Cerebellar nuclear complex (tissue), 1 donor: Measurements from ENCODE around the gene ARHGAP26.
"Not testable (repeated sequence)": the region's sequence is repeated elsewhere in the genome, so short reads cannot be mapped to it uniquely, and the experiment has no call there.

Source experiments
- DNase-seq, 2 experiments: peaks; one replicate each; lab custom pipeline; 2025; lab: John Stamatoyannopoulos, UW

ARHGAP26 gene

DNA sequence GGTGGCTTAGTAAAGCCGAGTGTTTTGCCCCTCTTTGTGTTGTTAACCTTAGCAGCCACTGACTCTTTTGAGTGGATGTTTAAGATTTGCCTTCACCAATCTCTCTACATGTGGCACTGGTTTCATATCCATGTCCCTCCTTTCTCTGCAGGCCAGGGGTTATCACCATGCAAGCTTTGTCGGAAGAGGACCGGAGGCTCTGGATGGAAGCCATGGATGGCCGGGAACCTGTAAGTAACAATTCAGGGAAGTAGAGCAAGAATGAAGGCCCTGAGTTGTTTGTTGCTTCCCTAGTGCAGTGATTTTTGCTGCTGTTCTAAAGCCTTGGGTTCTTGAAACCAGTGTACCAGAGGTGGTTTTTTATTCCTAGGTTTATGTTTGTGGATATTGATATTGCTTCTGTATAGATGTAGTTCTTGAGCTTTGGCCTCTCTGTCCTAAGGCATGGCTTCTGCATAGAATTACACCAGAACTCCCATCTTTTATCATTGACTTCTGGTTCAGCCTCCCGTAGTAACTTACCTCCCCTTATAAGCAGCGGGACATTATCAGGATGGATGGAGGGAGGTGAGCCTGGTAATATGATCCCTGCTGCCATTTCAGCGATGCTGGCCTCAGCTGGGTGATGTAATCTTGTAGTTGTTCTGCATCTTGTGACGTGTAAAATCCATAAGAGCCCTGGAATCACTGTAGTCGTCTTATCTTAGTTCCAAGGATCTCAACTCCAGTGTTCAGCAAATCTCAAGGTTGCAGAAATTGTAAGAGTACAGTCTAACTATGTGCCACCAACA, 161.9 kb downstream of the ARHGAP26 start:
- DNase-seq, result no peak

GRCh38 chr5:142934051-142934762, 164.0 kb downstream of the ARHGAP26 start:
- DNase-seq, result no peak

DNA sequence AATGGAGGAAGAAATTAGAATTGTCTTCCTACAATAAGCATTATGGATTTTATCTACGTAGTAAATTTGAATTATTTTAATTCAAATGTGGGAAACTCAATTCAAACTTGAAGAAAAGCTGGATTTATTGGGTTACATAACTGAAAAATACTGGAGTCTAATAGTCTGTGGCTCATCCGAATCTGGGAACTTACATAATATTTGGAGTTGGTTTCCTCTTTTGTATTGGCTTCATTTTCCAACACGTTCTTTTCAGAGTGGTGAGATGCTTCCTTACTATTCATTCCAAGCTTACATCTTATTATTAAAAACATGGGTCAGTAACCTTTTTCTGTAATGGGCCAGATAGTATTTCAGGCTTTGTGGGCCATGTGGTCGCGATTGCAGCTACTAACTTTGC, 164.8 kb downstream of the ARHGAP26 start:
- DNase-seq, result no peak

GRCh38 chr5:142937374-142937773, 167.2 kb downstream of the ARHGAP26 start:
- no peak for DNase-seq

GRCh38 chr5:142938266-142938880, 168.2 kb downstream of the ARHGAP26 start:
- DNase-seq, result no peak

DNA sequence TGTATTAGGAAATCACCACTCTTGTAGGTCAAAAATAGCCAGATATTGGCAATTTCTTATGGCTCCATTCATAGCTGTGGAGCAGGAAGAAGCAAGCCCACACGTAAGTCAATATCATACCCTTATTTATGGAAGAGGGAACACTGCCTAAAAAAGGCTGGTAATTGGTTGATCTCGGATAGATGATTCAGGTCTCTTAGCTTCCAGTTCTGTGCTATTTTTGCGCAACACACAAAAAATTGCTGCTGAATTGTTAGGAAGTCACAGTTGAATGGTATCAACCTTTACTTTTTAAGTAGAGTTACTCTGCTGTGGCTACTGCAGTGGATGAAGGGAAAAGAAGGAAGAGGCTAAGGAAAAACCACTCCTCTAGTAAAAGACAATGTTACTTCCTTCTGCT, 168.8 kb downstream of the ARHGAP26 start:
- no peak for DNase-seq

DNA sequence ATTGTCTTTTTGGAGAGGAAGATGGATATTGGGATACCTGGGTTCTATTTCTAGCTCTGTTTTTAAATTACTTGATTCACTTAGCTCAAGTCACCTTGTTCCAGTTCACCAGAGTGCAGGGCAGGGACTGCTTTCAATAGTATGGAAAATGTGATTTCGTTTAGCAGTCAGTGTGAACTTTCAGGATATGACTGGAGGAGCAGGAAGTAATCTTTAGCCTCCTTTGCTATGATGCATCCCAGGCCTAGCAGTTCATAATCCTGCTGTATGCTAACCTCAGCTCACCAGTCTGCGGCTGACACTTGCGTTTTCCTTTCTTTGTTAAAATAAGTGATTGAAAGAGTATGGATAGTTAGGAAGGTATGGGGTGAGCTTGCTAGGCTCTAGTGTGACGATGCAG, 169.7 kb downstream of the ARHGAP26 start:
- DNase-seq, result no peak

- no peak for DNase-seq
Measured at GRCh38 chr5:142941245-142941644, 171.1 kb downstream of the ARHGAP26 start.

DNA sequence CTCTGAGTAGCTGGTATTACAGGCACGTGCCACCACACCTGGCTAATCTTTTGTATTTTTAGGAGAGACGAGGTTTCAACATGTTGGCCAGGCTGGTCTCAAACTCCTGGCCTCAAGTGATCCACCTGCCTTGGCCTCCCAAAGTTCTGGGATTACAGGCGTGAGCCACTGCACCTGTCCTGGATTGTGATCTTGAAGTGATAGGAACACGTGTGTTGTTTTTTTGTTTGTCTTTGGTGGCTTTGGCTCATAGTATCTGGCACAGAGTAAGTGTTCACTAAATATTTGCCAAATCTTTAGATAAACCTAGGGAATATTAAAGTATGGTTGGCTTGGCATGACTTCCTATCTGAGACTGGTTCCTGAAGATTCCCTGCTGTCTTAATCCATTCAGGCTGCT, 172.7 kb downstream of the ARHGAP26 start:
- no peak for DNase-seq

- no peak for DNase-seq
Measured at GRCh38 chr5:142944140-142944539, 174.0 kb downstream of the ARHGAP26 start.

DNA sequence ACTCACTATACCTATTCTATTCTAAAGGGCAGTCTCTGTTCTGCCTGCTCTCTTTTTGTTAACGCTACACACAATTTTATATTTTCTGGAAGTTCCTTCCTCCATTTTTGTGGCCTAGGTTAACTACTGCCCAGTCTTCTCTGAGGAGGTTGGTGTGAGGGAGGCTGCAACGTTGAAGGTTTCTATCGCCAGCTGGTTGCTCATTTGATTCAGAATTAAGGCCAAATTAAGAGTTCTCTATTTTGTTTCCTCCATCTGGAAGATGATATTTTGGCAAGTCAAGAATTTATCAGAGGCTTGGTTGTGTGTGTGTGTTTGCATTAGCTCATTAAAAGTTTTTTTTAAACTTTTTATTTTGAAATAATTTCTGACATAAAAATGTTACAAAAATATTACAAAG, 175.1 kb downstream of the ARHGAP26 start:
- no peak for DNase-seq

DNA sequence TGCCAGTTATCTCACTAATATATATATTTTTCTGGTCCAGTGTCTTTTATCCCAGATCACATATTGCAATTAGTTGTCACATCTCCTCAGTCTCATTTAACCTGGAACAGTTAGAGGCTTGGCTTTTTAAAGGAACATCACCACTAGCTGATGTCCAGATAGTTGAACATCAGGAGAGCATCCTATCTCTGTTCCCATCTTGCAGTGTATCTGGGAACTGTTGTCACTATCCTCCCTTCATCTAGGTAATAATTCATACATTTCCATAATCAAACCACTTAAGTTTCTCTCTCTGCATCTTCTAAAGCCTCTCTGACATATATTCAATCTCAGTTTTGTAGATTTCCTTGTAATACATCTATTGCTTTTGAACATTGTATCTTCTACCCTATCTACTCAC, 175.7 kb downstream of the ARHGAP26 start:
- DNase-seq, result no peak

GRCh38 chr5:142946547-142947426, 176.6 kb downstream of the ARHGAP26 start:
- DNase-seq, result no peak

DNA sequence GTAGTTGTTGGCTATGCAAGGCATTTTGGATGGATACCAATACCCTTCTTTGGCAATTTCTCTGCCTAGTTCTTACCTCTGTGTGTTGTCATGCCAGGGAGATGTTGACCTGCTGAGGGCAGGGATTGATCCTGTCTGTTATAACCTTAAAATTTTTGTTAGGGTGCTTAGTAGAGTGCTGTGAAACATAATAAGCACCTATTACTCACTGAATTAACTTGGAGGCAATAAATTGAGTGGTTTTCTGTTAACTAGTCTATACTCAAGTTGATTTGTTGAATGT, 177.2 kb downstream of the ARHGAP26 start:
- no peak for DNase-seq

- DNase-seq, result no peak
Measured at GRCh38 chr5:142952229-142952628, 182.1 kb downstream of the ARHGAP26 start.

GRCh38 chr5:142952871-142953270, 182.7 kb downstream of the ARHGAP26 start:
- not testable (repeated sequence) for DNase-seq

DNA sequence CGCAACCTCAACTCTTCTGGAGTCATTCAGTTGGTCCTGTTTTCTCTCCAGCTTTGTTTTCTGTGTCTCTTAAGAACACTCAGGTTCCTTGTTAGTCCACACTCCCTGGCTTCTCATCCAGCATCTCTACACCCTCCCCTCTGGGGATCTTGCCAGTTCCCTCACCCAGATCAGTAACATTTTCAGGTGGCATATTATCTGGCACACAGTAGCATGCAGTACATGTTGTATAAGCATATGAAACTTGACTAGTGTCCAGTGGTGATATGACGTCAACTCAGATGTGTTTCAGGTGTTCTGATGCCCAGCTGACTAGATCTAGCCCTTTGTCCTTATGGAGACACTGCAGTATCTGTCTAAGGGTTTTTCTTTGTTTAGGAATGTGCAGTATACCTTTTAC, 184.3 kb downstream of the ARHGAP26 start:
- DNase-seq, result no peak

DNA sequence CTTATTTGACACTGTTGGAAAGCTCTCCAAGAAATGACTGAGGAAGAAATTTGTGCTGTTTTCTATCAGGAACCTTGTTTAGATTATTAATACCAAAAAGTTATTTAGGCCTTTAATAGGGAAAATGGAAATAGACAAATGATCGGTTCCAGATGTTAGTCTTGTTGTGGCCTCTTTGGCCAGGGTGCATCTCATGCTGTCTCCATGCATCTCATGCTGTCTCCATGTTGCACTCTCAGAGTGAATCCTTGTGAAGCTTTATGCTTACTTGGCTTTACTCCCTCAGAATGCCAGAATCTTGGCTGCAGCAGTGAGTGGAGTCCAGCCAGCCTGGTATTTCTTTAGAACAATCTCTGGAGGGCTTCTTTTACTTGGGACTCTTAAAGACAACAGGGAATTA, 185.5 kb downstream of the ARHGAP26 start:
- DNase-seq, result no peak

- no peak for DNase-seq
Measured at GRCh38 chr5:142957528-142957927, 187.4 kb downstream of the ARHGAP26 start.

- no peak for DNase-seq
Measured at GRCh38 chr5:142958944-142959682, 188.9 kb downstream of the ARHGAP26 start.
